IPS-20b (cell line): ENCODE results near the gene CTBP2.
A peak's percentile ranks its signal among the peaks of the same experiment; 100 is the strongest.

Source experiments
- H3K27ac ChIP-seq: one replicate; pipeline ENCODE4 v1.5.1; 2013; ENCODE audit warnings: low read length
- H3K27me3 ChIP-seq: 2 replicates; pipeline ENCODE4 v1.6.1; 2013; ENCODE audit warnings: mild to moderate bottlenecking, low read length, inconsistent platforms; ENCODE audit not compliant: insufficient read depth
- H3K36me3 ChIP-seq: 2 replicates; pipeline ENCODE4 v1.6.1; 2013; ENCODE audit warnings: low read depth, mild to moderate bottlenecking, inconsistent platforms, low read length, moderate library complexity; ENCODE audit not compliant: insufficient read depth
- H3K4me1 ChIP-seq: 2 replicates; pipeline ENCODE4 v1.6.1; 2013; ENCODE audit warnings: mild to moderate bottlenecking, control low read depth, inconsistent platforms, low read length, moderate library complexity; ENCODE audit not compliant: insufficient read depth
- H3K4me3 ChIP-seq: 2 replicates; pipeline ENCODE4 v1.5.1; 2013; ENCODE audit warnings: mild to moderate bottlenecking, low read length, inconsistent platforms
- H3K9ac ChIP-seq: 2 replicates; pipeline ENCODE4 v1.6.1; 2013; ENCODE audit warnings: low read depth, mild to moderate bottlenecking, inconsistent platforms, low read length, moderate library complexity
- H3K9me3 ChIP-seq: 2 replicates; pipeline ENCODE4 v1.6.1; 2013; ENCODE audit warnings: mild to moderate bottlenecking, low read depth, low read length, inconsistent platforms; ENCODE audit not compliant: insufficient read depth

Gene CTBP2

DNA sequence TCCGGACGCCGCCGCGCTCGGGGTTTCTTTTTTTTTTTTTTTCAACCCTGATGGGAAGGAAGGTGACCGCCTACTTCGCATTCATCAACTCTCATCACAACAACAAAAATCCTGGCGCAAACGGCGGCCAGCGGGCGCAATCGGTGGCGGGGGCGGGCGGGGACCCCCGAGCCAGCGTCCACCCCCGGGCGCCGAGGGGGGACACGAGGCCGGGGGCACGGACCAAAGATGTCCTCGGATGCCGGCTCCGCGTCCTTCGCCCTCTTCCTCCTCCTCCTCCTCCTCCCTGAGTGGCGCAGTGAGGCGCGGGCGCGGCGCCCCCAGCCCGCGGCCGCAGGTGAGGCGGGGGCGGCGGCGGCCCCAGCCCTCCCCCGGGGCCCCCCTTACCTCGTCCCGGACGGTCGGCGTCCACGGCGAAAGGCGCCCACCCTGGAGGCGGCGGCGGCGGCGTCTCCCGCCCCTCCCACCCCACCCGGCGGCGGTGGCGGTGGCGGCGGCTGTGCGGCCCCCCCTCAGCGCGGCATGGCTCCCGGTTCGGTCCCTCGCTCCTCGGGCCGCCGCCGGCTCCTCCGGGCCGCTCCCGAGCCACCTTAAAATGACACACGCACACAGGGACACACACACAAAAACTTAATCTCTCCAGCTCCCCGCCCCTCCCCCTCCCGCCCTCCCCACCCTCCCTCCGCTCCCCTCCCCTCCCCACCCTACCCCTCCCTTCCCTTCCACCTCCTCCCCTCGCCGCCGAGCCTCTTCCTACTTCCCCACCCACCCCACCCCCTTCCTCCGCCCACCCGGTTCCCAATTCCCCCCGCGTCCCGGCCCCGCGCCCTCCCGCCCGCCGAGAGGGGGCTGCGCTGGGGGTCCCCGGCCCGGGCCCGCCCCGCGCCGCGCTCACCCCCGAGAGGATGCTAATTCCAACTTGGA, at the start of gene CTBP2:
Gene CTBP2, minus strand, starts transcription at position 632 of the 924 bp plus-strand sequence.
- H3K27me3 ChIP-seq = no peaks in the 10 kb centered on the region
- H3K4me1 ChIP-seq = peaks cover 26% of the 10 kb centered on the region; the same call in 1 of the 2 replicates
- peak within 1 kb of the TSS; percentile 90; the same call in 1 of the 2 replicates for H3K9ac ChIP-seq
- no peaks in the 10 kb centered on the region for H3K9me3 ChIP-seq
- H3K36me3 ChIP-seq = no peaks in the 10 kb centered on the region; the same call in 1 of the 2 replicates
- peak within 1 kb of the TSS; percentile 83 for H3K27ac ChIP-seq
- H3K4me3 ChIP-seq = peak within 1 kb of the TSS; percentile 84

DNA sequence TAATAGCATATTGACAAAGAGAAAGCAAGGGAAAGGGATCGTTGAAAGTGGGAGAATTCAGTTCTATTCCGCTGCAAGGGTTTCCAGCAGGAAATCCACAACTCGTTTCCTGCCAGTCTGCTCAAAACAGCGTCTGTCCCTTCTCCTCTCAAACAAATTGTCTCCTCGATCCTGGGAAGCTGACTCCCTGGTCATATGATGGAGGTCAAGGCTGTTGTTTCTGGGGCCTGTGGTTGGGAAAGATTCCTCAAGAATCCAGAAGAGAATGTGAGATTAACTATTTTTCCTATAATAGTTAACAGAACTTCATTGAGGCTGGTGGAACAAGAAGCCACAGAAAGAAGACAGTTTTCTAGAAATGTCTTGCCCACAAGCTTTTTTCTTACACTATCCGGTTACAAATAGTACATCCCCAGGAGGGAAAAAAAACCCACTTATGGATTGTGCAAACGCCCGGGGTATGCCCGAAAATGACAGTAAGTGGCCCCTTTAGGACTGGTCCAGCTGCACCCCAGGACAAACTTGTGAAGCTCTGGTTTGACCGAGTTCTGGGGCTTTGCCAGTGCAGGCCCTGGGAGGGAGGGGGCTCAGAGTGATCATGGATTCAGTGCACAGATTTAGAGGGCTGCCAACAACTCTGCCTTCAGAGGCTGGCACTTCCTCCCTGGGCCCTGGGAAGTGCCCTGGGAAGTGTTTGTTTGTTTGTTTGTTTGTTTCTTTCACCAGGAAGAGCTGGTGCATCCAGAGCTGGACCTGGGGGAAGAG, 49.4 kb upstream of the CTBP2 start:
- H3K27ac ChIP-seq = no peak overlapping the region
- no peaks in the 10 kb centered on the region for H3K9me3 ChIP-seq
- H3K4me3 ChIP-seq = no peak overlapping the region
- no peak overlapping the region for H3K9ac ChIP-seq
- H3K4me1 ChIP-seq = no peaks in the 10 kb centered on the region
- H3K27me3 ChIP-seq = no peaks in the 10 kb centered on the region
- no peaks in the 10 kb centered on the region for H3K36me3 ChIP-seq

DNA sequence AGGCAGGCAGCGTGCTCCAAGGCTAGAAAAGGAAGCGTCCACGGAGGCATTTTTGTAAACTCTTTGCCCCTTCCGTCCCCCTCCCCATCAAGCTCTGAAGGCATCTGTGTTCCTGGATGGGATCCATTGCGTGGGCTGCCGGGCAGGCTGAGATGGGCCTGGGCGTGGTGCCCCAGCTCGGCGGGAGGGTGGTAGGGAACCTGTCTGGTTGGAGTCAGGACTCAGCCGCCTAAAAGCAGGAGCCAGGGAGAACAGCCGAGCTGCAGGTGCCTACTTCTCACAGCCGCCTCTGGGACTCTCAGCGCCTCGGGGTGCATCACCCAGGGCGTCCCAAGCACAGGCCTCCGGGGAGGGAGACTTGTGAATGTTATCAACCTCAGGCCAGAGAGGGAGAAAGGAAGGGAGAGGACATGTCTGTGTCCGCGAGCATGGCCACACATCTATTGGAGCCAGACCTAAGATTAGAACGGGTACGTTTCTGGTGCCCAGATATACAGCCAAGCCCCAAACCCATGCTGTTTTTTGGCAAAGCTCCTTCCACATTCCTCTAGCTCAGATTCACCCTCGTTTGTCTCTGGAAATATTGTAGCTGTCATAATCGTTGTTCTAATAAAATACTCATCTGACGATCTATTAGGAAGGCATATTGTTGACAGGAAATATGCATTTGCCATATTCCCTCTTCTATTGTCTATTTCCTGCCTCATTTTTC, 48.6 kb upstream of the CTBP2 start:
- no peaks in the 10 kb centered on the region for H3K27me3 ChIP-seq
- no peaks in the 10 kb centered on the region for H3K36me3 ChIP-seq
- H3K4me1 ChIP-seq = no peaks in the 10 kb centered on the region
- H3K9me3 ChIP-seq = no peaks in the 10 kb centered on the region
- no peak overlapping the region for H3K4me3 ChIP-seq
- no peak overlapping the region for H3K27ac ChIP-seq
- no peak overlapping the region for H3K9ac ChIP-seq

DNA sequence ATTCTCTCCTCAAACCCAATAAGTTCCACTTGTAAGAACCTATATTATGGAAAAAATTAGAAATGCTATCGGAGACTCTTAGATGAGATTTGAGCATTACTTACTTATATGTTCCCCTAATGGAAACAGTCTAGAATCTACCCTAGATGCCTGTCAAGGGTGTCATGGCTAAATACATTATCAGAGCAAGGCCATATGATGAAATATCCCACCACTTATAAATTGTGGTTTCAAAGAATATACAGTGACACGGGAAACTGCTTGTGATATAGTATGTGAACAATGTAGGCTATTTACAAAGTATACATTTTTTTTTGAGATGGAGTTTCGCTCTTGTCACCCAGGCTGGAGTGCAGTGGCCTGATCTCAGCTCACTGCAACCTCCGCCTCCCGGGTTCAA, 46.3 kb upstream of the CTBP2 start:
- no peaks in the 10 kb centered on the region for H3K36me3 ChIP-seq
- H3K4me1 ChIP-seq = no peaks in the 10 kb centered on the region
- H3K9ac ChIP-seq = no peak overlapping the region
- H3K4me3 ChIP-seq = no peak overlapping the region
- H3K9me3 ChIP-seq = no peaks in the 10 kb centered on the region
- no peak overlapping the region for H3K27ac ChIP-seq
- no peaks in the 10 kb centered on the region for H3K27me3 ChIP-seq

DNA sequence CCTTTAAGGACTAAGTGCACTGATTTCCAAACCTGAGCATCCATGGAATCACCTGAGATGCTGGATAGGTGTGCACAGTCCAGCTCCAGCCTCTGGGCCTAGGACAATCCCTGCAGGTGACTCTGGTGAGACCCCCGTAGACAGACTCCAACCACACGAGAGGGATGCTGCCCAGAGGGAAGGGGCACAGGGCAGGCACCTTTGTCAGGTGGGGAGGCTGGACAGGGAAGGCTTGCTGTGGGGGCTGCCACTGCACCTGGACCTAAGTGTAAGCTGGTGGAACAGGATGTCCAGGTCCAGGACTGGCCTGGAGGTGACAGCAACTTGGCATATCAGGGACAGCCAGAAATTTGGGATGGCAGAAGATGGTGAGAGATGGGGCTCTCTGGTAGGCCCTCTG, 45.1 kb upstream of the CTBP2 start:
- H3K27me3 ChIP-seq = no peaks in the 10 kb centered on the region
- H3K9me3 ChIP-seq = no peaks in the 10 kb centered on the region
- H3K4me1 ChIP-seq = no peaks in the 10 kb centered on the region; the same call in 1 of the 2 replicates
- no peaks in the 10 kb centered on the region for H3K36me3 ChIP-seq
- H3K9ac ChIP-seq = no peak overlapping the region
- no peak overlapping the region for H3K27ac ChIP-seq
- H3K4me3 ChIP-seq = no peak overlapping the region

DNA sequence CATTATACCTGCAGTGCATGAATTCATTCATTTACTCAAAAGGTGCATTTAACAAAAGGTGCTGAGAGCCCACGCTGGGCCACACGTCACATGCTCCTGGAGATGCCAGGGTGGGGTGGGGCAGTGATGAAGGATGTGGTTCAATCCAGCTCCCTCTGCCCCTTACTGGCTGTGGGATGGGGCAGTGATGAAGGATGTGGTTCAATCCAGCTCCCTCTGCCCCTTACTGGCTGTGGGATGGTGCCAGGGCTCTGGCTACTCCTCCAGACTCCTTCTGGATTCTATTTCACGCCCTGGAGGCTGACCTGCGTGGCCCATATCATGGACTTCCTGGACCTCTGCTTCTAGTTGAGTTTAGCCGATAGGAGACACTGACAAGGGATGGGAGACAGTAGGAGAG, 44.0 kb upstream of the CTBP2 start:
- no peaks in the 10 kb centered on the region; the same call in 1 of the 2 replicates for H3K4me1 ChIP-seq
- H3K9ac ChIP-seq = no peak overlapping the region
- no peaks in the 10 kb centered on the region for H3K9me3 ChIP-seq
- H3K36me3 ChIP-seq = no peaks in the 10 kb centered on the region
- no peak overlapping the region for H3K27ac ChIP-seq
- H3K4me3 ChIP-seq = no peak overlapping the region
- no peaks in the 10 kb centered on the region for H3K27me3 ChIP-seq

DNA sequence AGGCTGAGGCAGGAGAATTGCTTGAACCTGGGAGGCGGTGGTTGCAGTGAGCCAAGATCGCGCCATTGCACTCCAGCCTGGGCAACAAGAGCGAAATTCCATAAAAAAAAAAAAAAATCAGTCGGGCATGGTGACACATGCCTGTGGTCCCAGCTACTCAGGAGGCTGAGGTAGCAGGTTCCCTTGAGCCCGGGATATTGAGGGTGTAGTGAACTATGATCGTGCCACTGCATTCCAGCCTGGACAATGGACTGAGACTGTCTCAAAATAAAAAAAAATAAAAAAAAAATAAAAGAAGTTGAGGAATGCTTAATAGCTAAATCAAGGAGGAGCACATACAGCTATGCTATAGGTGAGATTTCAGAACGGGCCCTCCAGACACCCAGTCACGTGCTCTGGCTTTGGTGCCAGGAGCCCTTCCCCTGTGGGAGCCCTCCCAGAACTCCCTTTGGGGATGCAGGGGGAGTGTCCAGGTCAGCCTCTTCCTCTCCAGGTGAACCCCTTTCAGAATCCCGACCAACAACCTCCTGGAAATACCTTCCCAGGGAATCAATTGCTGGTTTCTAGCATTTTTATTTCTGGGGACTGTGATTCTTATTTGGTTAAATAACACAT, 42.9 kb upstream of the CTBP2 start:
- H3K4me1 ChIP-seq = no peaks in the 10 kb centered on the region; the same call in 1 of the 2 replicates
- H3K9me3 ChIP-seq = no peaks in the 10 kb centered on the region
- H3K36me3 ChIP-seq = no peaks in the 10 kb centered on the region
- H3K9ac ChIP-seq = no peak overlapping the region
- no peaks in the 10 kb centered on the region for H3K27me3 ChIP-seq
- no peak overlapping the region for H3K4me3 ChIP-seq
- no peak overlapping the region for H3K27ac ChIP-seq

DNA sequence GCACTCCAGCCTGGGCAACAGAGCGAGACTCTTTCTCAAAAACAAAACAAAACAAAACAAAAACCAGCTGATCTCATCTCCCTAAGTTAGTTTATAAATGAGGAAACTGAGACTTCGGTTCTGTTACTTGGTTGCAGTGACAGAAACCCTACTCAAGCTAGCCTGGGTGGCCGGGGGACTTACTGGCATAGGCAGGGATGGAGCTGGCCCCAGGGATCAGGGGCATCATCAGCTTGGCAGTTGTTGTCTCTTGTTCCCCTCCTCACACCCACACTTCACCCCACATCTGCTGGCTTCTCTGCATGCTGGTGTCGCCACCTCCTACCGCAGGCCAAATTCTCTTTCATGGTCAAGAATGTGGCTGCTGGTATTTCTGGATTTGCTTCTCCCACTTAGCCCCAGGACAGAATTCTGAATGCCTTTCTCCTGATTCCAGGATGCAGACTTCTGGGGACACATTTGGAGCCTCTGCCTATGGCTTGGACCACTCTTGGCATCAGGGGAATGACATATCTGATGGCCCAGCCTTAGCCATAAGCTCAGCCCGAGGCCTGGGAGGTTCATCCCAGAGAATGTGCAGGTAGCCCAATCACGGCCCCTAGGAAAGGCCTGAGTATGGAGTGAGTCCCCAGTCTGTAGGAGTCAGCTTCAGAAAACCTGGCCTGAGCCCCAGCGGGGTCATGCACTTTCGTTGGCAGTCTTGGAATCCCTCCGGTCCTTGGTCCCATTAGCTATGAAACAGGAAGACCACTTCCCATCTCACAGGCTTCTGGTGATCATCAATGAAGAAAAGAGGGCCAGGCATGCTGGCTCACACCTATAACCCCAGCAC, 41.6 kb upstream of the CTBP2 start:
- no peaks in the 10 kb centered on the region; the same call in 1 of the 2 replicates for H3K4me1 ChIP-seq
- H3K27ac ChIP-seq = no peak overlapping the region
- no peaks in the 10 kb centered on the region for H3K9me3 ChIP-seq
- H3K4me3 ChIP-seq = no peak overlapping the region
- no peaks in the 10 kb centered on the region for H3K27me3 ChIP-seq
- H3K36me3 ChIP-seq = no peaks in the 10 kb centered on the region
- no peak overlapping the region for H3K9ac ChIP-seq

DNA sequence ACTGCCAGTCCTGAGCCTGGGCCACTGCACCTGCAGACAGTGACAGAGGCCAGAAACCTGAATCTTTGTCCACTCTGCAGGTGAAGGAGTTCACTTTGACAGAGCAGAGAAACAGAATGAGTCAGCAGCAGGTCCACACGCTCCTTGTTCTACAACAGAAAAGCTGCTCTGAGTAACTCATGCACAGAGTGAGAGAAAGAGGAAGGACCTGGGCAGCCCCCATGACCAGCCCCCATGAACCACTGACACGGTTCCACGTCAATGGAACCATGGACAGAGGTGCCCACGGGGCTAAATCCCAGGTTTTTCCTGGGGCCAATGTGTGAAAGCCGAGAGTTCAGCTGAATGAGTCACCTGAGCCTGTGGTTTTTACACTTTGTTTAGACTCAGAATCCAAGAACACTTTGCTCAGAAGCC, 40.8 kb upstream of the CTBP2 start:
- Histone ChIP-seq H3K9ac (no peak overlapping the region), H3K4me1 (no peaks in the 10 kb centered on the region; the same call in 1 of the 2 replicates), H3K4me3 (no peak overlapping the region), H3K27me3 (no peaks in the 10 kb centered on the region), H3K9me3 (no peaks in the 10 kb centered on the region), H3K36me3 (no peaks in the 10 kb centered on the region), H3K27ac (no peak overlapping the region)

DNA sequence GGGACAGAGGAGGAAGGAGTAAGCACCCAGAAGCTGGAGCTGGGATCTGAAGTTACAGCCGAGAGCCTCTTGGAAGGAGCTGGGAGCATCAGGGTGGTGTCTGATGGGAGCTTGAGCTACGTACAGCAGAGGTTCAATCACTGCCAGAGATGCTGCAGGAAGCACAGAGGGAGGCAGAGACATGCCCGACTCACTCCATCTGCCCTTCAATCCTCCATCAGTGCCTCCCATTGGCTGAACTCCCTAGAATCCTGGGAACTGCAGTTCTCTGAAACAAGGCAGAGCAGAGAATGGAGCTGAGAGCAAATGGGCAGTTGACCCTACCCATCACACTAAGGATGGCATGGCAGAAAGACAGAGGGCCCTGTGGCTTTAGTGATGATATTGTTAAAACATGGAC, 40.0 kb upstream of the CTBP2 start:
- Histone ChIP-seq H3K27ac (no peak overlapping the region), H3K9me3 (no peaks in the 10 kb centered on the region), H3K4me3 (no peak overlapping the region), H3K9ac (no peak overlapping the region), H3K27me3 (no peaks in the 10 kb centered on the region), H3K4me1 (no peaks in the 10 kb centered on the region; the same call in 1 of the 2 replicates), H3K36me3 (no peaks in the 10 kb centered on the region)
